Tibial artery (tissue), 4 donors: Measurements from ENCODE around the gene POGZ.

ENCODE experiments used
- DNase-seq, 2 donors: peaks; one replicate each; pipeline ENCODE4 v3.0.0-alpha.2; 2019
- H3K27ac ChIP-seq, 2 donors: fragments of 200-600 bp; sonication (generic) in 1 of 2; 1 replicate in 1 of 2; 2 replicates in 1 of 2; pipeline ENCODE4 v1.5.1; 2018 to 2019; ENCODE audit warnings: mild to moderate bottlenecking in 1 of 2
- H3K27me3 ChIP-seq, 2 donors: fragments of 200-600 bp; sonication (generic) in 1 of 2; one replicate each; pipeline versions ENCODE4 v1.5.1 to v1.6.0; 2016 to 2019
- H3K36me3 ChIP-seq, 3 donors: fragments of 200-600 bp; sonication (generic) in 2 of 3; one replicate each; pipeline ENCODE4 v1.5.1; 2016 to 2019; ENCODE audit warnings: mild to moderate bottlenecking in 2 of 3
- H3K4me1 ChIP-seq, 4 donors: fragments of 200-600 bp; sonication (generic) in 2 of 4; 1 replicate in 3 of 4; 2 replicates in 1 of 4; pipeline ENCODE4 v1.5.1; 2016 to 2019
- H3K4me3 ChIP-seq, 2 donors: fragments of 200-600 bp; sonication (generic) in 1 of 2; 1 replicate in 1 of 2; 2 replicates in 1 of 2; pipeline ENCODE4 v1.5.1; 2018 to 2019; ENCODE audit warnings: mild to moderate bottlenecking in 2 of 2
- H3K9me3 ChIP-seq, 3 donors: fragments of 200-600 bp; sonication (generic) in 1 of 3; one replicate each; pipeline ENCODE4 v1.5.1; 2016 to 2019
- CTCF ChIP-seq, 2 experiments: fragments of 200-600 bp in 1 of 2; fragments of 450-650 bp in 1 of 2; IDR thresholded peaks; one replicate each; pipeline ENCODE4 v1.5.1; 2017 to 2019; ENCODE audit warnings: antibody characterized with exemption in 2 of 2, mild to moderate bottlenecking in 1 of 2, moderate library complexity in 1 of 2
- intact Hi-C: fragments of 100-400 bp; cut with DNase I; formaldehyde crosslinking; loops from one replicate; pipeline ENCODE4 v1.15.0; 2023; ENCODE audit warnings: low total_unique reads

Gene POGZ

GRCh38 chr1:151485685-151486255 is 26.5 kb upstream of the POGZ start:
- TF ChIP-seq CTCF (IDR thresholded peaks at IDR 0.05): no peak
- DNase-seq: no peak
- Histone ChIP-seq H3K9me3 (peaks cover 0 to 8% (median 0%) of the 10 kb centered on the region in 3 donors), H3K4me3 (no peak overlapping the region), H3K4me1 (no peaks in the 10 kb centered on the region), H3K27me3 (no peaks in the 10 kb centered on the region), H3K27ac (no peak overlapping the region), H3K36me3 (no peaks in the 10 kb centered on the region)
- intact Hi-C loops: no loop called here

DNA sequence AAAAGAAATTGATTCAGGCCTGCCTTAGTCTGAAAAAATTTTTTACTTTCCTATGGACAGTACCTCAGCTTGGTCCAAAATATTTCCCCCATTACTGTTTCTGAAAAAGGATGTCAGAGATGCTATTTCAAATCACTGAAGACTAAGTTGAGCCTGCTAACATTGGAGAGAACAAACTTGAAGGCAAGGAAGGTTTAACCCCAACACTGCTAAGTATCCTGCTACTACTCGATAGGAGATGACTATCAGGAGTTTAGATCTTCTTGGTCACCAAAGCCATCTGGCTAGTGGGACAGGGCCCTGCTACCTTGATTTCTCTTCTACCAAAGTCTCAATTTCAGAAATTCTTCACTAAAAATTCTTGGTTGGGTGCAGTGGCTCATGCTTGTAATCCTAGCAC is 22.7 kb upstream of the POGZ start:
- Histone ChIP-seq H3K36me3 (no peaks in the 10 kb centered on the region), H3K27ac (no peak overlapping the region), H3K4me3 (no peak overlapping the region), H3K9me3 (peaks cover 0 to 8% (median 0%) of the 10 kb centered on the region in 3 donors), H3K4me1 (no peaks in the 10 kb centered on the region), H3K27me3 (peaks cover 0 to 5% of the 10 kb centered on the region in 2 donors)
- no peak for DNase-seq
- intact Hi-C loops: no loop called here
- TF ChIP-seq CTCF (IDR thresholded peaks at IDR 0.05): no peak

DNA sequence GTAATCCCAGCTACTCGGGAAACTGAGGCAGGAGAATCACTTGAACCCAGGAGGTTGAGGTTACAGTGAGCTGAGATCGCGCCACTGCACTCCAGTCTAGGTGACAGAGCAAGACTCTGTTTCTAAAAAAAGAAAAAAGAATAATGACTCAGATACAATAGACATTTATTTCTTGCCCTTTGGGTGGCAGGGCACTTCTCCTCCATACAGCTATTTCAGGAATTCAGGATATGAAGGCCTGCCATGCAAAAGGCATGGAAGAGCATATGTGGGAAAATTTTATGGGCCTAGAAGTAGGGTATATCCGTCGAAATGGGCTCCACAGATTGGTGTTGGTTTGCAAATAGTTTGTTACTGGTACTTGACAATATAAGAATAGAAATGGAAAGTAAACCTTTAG is 20.2 kb upstream of the POGZ start:
- H3K27ac ChIP-seq: no peak overlapping the region
- intact Hi-C loops: no loop called here

DNA sequence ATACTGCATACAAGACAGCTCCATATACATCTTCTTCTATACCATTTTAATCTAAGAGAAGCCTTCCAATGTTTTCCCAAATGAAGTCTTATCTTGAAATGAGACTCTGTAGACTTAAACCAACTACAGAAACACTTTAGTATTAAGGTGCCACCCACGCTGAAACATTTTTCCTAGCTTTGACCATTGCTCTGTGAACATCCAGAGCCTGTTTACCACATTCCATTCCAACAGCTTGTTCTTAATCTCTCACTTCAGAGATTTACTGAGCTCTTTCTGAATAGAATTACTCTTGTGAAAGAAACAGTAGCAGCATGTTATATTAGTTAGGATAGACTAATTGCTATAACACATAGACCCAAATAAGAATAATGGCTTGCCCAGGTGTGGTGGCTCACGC is 19.6 kb upstream of the POGZ start:
- Histone ChIP-seq H3K27ac (no peak overlapping the region), H3K36me3 (no peaks in the 10 kb centered on the region), H3K4me3 (no peak overlapping the region), H3K9me3 (peaks cover 0 to 8% (median 0%) of the 10 kb centered on the region in 3 donors), H3K27me3 (peaks cover 0 to 5% of the 10 kb centered on the region in 2 donors), H3K4me1 (no peaks in the 10 kb centered on the region)
- intact Hi-C loops: no loop called here
- DNase-seq: no peak
- no peak for TF ChIP-seq CTCF (IDR thresholded peaks at IDR 0.05)

More for the DNA sequence above, 20.2 kb upstream of the POGZ start:
- no peaks in the 10 kb centered on the region for H3K4me1 ChIP-seq
- H3K4me3 ChIP-seq: no peak overlapping the region
- H3K36me3 ChIP-seq: no peaks in the 10 kb centered on the region
- TF ChIP-seq CTCF (IDR thresholded peaks at IDR 0.05): no peak
- no peak for DNase-seq
- peaks cover 0 to 8% (median 0%) of the 10 kb centered on the region in 3 donors for H3K9me3 ChIP-seq
- peaks cover 0 to 5% of the 10 kb centered on the region in 2 donors for H3K27me3 ChIP-seq

- Histone ChIP-seq H3K4me3 (no peak overlapping the region), H3K27me3 (peaks cover 0 to 5% of the 10 kb centered on the region in 2 donors), H3K9me3 (peaks cover 0 to 8% (median 0%) of the 10 kb centered on the region in 3 donors), H3K36me3 (no peaks in the 10 kb centered on the region), H3K4me1 (no peaks in the 10 kb centered on the region), H3K27ac (no peak overlapping the region)
- intact Hi-C loops: no loop called here
- no peak for DNase-seq
- no peak for TF ChIP-seq CTCF (IDR thresholded peaks at IDR 0.05)
Observed at GRCh38 chr1:151478140-151478812, 19.0 kb upstream of the POGZ start.
